SH-SY5Y (cell line): ENCODE measurements around the gene GRIA1.

Experiments
- GATA2 ChIP-seq: IDR thresholded peaks from 2 replicates; pipeline ENCODE4 v1.6.1; 2011; ENCODE audit warnings: mild to moderate bottlenecking, low read depth, low read length
- GATA3 ChIP-seq: IDR thresholded peaks from 2 replicates; pipeline ENCODE4 v1.6.1; 2011; ENCODE audit warnings: low read depth, mild to moderate bottlenecking, low read length, moderate library complexity

DNA sequence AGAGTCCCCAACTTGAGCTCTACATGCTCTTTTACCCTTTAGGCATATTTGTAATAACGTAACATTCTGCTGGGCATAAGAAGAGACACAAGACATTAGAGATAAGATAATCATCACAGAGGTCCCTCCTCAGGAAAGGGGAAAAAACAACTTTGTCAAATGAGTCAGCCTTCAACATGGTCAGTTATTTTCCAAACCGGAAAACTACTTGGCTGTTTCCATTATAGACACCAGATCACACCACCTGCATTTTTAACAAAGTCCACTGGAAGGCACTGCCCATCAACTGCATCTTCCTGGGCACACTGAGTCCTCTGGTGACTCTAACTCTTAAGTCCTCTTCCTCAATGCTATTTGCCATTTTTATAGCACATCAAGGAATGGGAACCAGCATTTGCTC lies 326.4 kb downstream of the GRIA1 start:
- TF ChIP-seq GATA3 (no peak), GATA2 (no peak)
